Fibroblast of skin of left biceps (primary cell): ENCODE measurements around the gene AFG1L.

Source experiments
- DNase-seq, 2 experiments: peaks; one replicate each; pipeline ENCODE4 v3.0.0-alpha.2; 2013; ENCODE audit warnings: low read depth in 2 of 2

The AFG1L gene

DNA sequence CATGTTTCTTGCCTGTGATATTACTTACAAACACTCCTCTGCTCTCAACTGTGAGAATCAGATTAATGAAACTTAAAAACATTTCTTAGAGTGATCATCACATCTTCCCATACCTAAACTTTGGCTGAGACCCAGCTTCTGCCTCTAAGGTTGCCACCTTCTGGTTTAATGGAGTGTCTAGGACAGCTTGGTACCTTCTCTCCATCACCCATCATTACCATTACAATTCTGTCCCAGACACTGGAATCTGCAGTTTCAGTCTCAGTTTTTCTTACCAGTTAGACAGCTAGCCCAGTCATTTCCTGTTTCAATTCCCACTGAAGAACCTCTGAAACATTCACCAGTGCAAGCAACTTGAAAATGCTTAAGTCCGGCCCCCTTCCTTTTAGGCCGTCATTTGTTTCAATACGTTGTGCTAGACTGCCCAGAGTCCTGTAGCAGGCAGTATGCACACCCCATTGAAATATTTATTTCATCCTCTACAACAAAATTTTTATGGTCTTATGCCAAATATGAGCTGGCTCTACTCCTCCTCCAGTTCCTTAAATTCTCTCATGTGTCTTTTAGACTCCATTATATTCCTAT lies 158.8 kb downstream of the AFG1L start:
- peak; percentile 18 to 33 for DNase-seq

DNA sequence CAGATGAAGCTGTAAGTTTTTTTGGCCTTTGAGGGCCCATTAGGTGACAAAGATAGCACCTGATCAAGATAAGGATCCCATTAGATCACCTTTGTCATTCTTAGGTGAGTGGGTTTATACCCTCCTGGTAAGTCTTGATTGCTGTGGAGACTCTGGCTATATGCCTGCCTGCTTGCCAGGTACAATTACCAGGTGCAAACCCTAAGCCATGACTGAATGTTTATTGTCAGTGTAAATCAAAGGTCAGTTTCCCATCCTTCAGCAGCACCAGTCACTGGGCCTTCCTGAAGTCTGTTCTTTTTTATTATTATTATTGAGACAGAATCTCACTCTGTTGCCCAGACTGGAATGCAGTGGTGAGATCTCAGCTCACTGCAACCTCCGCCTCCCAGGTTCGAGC lies 159.5 kb downstream of the AFG1L start:
- DNase-seq, result no peak

DNA sequence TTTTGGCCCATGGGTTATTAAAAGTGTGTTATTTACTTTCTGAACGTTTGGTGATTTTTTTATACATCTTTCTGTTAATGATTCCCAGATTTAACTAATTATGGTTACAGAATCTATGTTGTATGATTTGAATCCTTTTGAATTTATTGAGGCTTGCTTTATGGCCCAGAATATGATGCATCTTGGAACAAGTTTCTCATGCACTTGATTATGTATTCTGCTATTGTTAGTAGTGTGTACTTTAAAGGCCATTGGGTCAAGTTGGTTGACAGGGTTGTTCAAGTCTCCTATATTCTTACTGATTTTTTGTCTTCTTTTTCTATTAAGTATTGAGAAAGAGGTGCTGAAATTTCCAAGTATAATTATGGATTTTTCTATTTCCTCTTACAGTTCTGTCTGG lies 160.8 kb downstream of the AFG1L start:
- DNase-seq, result no peak

DNA sequence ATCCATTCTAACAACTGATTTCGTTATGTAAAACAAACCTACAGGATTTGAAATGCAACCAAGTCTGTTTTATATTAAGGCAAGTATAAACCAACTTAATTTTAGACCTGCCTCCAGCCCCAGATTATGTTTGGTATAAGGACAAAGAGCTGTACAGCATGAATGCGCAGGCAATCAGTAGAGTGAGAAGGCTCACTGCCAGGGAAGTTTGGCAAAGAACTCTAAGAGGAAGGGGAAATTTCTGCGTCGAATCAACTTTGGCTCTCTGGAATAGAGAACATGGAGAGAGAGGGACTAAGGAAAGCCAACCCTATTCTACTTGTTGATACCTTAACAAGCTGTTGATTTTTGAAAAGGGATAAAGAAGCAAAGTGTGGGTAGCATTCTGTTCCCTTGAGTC lies 168.9 kb downstream of the AFG1L start:
- no peak for DNase-seq

DNA sequence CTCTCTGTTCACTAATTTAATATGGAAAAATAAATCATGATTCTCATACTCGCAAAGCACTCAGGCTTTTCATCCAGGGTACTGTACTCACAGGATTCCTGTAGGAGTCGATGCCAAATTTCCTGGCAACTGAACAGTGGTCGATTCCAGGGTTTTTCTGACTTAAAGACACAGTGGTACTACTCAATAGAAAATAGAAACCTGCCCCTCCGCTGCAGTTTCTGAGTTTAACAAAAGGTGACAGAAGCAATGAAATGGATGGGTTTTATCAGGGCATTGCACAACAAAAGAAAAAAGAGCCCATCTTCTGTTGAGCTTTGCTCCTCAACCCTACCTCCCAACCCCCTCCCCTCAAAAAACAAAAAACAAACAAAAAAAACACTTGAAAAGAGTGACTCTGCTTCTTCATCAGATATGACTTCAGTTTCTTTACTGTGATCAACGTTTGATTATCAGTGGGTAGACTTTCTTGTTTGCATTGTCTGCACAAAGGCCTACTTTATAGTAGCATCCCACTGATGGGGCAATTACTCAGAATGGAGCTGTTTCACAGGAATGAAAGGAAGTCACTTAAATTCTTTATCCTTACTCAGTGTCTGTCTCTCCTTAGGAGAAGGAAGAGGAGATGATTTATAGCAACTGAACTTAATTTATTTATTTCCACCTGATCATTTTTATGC lies 169.7 kb downstream of the AFG1L start:
- DNase-seq, result no peak

DNA sequence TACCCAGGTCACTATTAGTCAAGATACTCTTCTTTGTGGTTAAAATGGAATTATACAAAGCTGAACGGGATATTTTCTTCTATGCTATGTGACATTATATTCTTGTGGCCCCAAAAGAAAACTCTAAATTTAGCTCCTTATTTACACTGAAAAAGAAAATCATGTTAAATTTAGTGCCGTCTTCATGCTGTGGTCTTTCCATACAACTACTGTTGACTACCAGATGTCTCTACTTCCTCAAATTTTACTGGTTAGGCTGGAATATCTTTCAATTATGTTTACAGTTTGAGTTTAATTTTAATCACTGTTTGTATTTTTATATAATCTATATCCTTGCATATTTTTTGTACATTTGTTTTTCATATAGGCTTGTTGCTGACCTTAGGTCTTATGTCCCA lies 170.2 kb downstream of the AFG1L start:
- no peak for DNase-seq

DNA sequence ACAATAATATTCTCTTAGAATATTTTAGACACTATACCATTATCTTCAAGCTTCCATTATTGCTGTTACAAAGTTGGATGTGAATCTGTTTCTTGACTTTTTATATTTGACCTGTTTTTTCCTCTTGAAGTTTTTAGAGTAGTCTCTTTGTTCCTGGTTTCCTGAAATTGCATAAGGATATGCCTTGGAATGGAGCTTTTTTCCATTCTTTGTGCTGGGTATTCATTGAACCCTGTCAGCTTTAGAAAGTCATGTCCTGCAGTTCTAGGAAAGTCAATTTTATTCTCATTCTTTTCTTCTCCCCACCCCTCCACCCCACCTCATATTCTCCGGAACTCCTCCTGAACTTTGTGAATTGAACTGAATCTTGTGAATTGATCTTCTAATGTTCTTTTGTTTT lies 173.5 kb downstream of the AFG1L start:
- no peak for DNase-seq

DNA sequence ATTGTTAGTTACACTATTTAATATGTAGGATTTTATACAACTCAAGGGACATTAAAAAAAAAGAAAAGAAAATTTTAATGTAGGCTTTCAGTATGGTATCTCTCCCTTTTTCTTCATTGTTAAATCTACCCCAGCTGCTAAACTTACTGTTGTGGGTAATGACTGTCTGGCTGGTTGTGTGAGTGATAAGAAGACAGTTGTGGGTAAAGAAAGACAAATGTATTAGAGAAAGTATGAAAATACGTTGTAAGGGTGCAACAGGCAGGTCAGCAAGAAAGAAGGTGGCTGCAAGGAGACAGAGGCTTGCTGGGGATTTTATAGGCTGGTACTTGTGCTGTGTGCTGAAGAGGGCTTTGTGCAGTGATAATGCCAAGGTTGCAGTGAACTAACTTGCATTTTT lies 174.5 kb downstream of the AFG1L start:
- no peak for DNase-seq

DNA sequence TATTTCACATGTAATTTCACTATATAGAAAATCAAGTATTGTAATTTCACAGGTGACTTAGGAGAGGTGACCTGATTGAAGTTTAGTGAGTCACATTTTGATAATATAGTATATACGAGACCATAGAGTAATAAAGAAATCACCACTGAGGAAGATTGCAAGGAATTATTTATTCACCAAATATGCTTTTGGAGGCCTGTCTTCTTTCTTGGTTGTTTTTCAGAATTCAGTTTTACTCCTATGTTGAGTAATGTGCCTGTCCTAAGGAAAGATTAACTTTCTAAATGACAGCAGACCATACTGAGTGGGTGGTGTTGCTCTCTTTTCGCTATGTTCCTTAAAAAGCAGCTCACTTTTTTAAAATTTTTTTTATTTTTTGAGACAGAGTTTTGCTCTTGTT lies 178.3 kb downstream of the AFG1L start:
- DNase-seq, result no peak

DNA sequence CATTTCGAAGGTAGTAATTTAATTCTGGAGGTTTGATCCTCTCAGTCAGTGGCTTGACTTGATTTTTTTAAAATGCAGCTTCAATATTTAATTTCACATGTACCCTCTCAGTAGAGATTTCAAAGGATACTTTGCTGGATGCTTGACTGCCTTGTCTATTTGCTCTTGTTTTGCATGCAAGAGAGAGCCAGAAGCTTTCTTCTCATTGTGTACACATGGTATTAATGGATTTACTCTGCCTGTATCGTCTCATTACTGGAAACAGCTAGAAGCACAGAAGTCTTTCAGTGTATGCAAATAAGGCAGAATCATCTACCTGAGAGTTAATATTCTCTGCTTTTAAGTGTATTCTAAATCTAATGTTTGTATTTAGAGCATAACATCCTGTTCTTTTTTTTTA lies 181.5 kb downstream of the AFG1L start:
- no peak for DNase-seq

DNA sequence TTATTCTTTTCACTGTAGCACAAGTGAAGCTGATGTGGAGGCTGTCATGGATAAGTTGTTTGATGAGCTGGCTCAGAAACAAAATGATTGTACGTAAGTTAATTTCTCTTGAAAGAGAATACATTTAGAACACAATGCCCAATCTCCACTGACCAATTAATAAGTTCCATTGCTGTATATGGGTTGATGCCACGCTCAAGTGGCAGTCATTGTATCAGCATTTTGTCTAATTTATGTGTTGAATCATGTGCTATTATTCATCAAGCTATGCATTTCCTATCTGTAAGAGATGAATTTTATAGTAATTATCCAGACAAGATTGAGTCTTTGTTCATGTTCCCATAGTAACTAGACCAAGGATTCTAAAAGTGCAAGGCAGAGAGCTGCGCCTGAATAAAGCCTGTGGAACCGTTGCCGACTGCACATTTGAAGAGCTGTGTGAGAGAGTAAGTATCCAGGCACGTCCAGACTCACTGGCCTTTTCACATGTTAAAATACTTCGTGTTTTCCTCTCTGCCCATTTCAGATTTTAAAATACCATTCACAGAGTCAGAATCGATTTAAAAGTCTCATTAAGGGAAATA lies 182.1 kb downstream of the AFG1L start:
- no peak for DNase-seq

DNA sequence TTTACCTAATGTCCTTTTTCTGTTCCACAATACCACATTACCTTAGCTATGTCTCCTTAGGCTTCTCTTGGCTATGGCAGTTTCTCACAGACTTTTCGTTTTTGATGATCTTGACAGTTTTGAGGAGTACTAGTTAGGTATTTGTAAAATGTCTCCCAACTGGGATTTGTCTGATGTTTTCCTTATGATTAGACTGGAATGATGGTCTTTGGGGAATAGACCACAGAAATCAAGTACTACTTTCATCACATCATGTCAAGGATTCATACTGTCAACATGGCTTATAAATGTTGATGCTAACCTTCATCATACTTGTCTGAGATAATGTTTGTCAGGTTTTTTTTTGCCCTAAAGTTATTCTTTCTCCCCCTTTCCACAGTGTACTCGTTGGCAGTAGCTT lies 187.7 kb downstream of the AFG1L start:
- DNase-seq, result no peak

DNA sequence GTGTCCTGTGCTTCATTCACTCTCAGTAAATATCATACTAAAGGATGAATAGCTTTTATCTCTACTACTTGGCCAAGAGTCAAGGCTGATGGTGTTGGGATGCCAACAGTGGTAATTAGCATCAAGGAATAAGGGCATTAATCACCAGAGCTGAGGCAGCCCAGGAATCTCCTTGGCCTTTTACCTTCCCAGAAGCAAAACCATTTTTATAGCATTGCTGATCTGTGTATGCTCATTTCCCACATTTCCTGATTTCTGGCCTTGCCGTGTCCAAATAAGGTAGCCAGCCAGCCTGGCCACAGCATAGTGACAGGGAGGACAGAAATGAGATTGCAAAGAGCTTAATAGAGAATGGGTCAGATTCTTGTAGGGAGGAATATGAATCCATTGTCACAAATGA lies 189.2 kb downstream of the AFG1L start:
- no peak for DNase-seq

DNA sequence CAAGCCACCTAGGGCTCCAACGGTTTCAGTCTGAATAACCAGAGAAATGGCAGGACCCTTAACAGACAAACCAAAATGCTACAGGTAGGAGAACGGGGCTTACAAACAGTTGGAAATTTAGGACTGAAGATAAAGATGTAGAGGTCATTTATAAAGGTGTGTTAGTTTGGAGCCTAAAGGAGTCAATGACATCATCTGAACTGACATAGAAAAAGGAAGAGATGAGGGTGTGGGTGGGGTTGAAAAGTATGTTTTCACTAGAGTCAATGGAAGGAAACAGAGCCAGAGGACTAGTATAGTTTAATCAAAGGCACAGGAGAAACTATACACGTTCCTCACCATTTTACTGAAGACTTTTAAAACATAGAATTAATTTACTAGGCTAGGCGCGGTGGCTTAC lies 194.8 kb downstream of the AFG1L start:
- DNase-seq, result no peak

DNA sequence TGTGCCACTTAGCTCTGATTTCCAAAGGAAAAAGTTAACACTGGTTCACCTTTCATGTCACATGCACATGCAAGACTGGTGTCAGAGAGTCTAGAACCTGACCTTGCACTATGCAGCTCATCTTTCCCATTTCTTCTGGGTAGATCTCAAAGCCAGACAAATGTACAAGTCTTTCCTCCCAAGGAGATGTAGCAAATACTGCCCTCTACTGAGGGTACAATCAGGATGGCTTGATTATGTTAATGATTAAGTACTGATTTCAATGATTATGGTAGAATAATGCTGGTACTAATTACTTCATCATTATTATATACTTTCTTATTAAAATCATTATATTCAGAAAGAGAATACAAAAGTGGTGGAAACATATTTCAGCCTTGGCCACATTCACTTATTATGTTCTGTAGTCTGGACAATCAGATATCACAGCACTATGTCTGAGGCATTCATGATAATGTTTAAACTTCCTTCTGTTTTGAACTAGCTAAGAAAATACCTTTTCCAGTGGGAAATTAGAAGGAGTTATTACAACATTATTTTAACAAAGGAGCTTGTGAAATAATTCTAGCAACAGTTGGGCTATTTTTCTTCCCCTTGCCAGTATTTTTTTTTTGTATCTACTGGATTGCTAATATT lies 197.4 kb downstream of the AFG1L start:
- no peak for DNase-seq

DNA sequence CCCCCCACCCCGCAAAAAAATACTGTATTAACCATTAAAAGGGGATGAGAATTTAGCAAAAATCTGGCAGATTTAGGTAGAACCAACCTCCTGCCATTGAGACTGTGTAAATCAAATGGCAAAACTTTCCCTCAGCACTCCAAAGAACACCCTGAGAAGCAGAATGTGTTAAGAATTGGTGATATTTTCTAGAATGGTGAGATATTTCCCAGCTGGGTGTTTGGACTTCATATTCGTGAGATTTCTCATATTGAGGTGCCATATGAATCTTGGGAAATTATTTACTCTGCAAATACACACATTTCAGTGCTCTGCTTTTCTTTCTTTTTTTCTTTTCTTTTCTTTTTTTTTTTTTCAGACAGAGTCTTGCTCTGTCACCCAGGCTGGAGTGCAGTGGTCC lies 199.6 kb downstream of the AFG1L start:
- DNase-seq, result no peak

DNA sequence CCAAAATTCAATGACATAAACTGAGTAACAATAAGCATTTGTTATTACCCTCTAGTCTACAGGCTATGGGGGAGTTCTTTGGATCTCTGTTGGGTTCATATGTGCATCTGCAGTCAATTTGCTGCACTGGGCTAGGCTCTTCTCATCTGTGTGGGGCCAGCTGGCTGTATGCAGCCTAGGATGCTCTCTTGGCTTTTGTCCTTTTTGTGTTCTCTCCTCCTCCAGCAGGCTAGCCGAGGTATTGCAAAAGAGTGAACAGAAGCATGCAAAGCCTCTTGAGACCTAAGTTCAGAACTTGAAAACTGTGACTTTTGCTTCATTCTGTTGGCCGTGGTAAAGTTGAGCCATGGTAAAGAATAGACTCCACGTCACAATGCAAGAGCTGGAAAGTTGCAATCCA lies 203.0 kb downstream of the AFG1L start:
- no peak for DNase-seq

DNA sequence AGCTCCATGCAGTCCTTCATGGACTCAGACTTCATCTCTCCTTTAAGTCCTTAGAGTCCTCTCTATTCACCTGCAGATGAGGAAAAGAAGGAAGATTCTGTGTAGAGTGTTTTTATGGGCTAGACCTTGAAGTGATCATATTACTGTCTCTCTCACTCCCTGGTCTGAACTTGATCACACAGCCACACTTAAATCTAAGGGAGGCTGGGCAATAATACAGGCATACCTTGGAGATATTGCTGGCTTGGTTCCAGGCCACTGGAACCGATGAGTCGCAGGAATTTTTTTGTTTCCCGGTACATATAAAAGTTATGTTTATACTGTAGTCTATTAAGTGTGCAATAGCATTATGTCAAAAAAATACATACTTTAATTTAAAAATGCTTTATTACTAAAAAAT lies 206.7 kb downstream of the AFG1L start:
- peak; percentile 27 to 36 for DNase-seq

DNA sequence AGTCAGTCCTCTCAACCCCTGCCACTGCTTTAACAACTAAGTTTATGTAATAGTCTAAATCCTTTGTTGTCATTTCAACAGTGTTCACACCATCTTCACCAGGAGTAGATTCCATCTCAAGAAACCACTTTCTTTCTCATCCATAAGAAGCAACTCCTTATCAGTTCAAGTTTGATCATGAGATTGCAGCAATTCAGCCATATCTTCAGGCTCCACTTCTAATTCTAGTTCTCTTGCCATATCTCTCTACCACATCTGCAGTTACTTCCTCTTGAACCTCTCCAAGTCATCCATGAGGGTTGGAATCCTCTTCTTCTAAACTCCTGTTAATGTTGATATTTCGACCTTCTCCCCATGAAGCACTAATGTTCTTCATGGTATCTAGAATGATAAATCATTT lies 208.0 kb downstream of the AFG1L start:
- DNase-seq, result no peak

DNA sequence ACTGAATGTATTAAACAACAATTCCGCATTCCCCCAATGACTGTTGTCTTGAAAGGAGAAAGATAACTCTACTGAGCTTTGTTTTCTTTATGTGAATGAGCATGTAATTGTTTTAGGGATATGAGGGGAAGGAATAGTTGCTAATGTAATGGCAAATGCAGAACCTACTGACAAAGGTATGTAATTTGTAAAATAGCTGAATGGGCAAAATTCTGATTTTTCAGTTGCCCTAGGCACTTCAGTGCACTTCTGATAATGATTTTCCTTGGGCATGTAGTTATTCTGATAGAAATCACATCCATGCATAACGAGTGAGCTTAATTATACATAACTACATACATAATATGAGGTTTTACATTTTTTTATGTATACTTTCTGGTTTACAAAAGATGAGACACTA lies 212.5 kb downstream of the AFG1L start:
- no peak for DNase-seq

DNA sequence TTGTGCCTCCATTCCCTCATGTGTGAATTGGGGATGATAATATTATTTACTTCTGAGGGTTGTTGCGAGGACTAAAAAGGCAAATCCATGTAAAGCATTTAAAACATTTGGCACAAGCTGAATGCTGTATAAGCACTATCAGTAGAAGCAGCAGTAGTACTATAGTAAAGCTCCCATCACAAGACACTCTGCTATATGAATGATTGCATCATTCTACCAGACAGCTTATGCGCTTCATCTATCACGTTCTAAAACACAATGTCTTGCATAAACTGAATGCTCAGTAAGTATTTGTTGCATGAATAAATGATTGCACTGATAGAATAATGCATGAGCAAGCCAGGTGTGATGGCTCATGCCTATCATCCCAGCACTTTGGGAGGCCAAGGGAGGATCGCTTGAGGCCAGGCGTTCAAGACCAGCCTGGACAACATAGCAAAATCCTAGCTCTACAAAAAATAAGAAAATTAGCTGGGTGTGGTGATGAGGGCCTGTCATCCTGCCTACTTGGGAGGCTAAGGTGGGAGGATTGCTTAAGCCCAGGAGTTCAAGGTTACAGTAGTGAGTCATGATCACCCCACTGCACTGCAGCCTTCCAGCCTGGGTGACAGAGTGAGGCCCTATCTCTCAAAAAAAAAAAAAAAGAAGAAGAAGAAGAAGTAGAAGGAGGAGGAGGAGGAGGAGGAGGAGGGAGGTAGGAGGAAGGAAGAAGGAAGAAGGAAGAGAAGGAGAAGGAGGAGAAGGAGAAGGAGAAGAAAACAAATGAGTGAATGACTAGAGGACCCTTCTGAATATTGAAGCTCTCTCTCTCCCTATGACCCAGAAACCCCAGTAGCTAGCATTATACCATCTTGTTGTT lies 215.8 kb downstream of the AFG1L start:
- no peak for DNase-seq
